Measurements from ENCODE around the gene GLI1. TPM values are rescaled to one million over a fixed set of nuclear protein-coding genes. Genes with fewer than 3 reads are reported as not detected.

Gene GLI1
- total RNA-seq, 4 donors from 2014 or later, result 0.09 to 0.60 (median 0.19) TPM; not detected in 1

DNA sequence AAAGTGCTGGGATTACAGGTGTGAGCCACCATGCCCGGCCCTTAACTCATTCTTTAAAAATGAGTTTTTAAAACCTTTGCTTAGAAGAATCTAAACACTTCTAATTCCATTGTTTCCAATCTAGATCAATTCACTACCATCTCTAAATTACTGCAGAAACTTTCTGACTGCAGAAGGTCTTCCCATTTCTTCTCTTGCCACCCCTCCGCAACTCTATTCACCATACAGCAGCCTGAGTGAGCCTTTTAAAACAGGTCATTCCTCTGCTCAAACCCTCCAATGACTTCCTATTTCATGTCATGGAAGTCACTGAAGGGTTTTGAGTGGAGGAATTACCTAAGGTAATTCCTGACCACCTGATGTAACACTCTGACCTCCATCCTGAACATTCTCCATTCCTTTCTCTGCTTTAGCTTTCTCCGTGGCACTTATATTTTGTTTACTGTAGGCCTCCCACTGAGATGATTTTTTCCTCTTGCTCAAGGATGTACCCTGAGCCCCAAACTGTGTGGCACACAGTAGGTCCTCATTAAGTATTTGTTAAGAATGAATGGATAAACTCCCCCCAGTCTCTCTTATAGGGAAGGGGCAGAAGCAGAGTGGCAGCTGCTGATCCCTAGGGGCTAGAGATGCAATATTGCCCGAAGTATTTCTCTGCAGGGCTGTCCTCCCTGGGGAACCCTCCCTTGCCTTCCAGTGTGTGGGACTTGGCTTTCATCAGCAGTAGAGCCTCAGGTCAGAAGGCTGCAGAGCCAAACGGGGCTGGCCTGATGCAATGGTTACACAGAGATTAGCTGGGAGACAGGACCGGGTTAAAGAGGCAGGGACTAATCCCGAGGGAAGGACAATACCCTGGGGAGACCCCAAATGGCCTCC, 59.6 kb downstream of the GLI1 start:
- TF ChIP-seq, protein P1, sequence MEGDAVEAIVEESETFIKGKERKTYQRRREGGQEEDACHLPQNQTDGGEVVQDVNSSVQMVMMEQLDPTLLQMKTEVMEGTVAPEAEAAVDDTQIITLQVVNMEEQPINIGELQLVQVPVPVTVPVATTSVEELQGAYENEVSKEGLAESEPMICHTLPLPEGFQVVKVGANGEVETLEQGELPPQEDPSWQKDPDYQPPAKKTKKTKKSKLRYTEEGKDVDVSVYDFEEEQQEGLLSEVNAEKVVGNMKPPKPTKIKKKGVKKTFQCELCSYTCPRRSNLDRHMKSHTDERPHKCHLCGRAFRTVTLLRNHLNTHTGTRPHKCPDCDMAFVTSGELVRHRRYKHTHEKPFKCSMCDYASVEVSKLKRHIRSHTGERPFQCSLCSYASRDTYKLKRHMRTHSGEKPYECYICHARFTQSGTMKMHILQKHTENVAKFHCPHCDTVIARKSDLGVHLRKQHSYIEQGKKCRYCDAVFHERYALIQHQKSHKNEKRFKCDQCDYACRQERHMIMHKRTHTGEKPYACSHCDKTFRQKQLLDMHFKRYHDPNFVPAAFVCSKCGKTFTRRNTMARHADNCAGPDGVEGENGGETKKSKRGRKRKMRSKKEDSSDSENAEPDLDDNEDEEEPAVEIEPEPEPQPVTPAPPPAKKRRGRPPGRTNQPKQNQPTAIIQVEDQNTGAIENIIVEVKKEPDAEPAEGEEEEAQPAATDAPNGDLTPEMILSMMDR (IDR thresholded peaks at IDR 0.05), result no peak
- DNase-seq (ENCODE audit: low spot score), result no peak
- ATAC-seq (ENCODE audit: low FRiP score), result no peak

GRCh38 chr12:57519796-57520052, 60.1 kb downstream of the GLI1 start:
- TF ChIP-seq, protein P1 (IDR thresholded peaks at IDR 0.05), result no peak
- DNase-seq (ENCODE audit: low spot score) (no peak), ATAC-seq (ENCODE audit: low FRiP score) (no peak)

- TF ChIP-seq, protein P1 (IDR thresholded peaks at IDR 0.05), result no peak
- DNase-seq (ENCODE audit: low spot score), result peak; percentile 98
- ATAC-seq (ENCODE audit: low FRiP score), result peak; percentile 92
These were observed 60.7 kb downstream of the GLI1 start, which contains the start of gene DDIT3 for GRCh38 chr12:57520053-57520818. DDIT3 (minus strand) TSS chr12:57520514; CDS start chr12:57517406, 3,108 bp downstream.

- TF ChIP-seq, protein P1 (IDR thresholded peaks at IDR 0.05), result no peak
- DNase-seq (ENCODE audit: low spot score), result no peak
- ATAC-seq (ENCODE audit: low FRiP score), result no peak
These were observed 62.0 kb downstream of the GLI1 start for GRCh38 chr12:57521525-57522010.

Small RNAs within 50 kb of the gene (small RNA-seq; reads per million reads assigned to genes)
- gene MIR616 (not detected), gene RNU6-879P (not detected)

Other genes with a start within 250 kb of the GLI1 start
- gene NXPH4, start 243.0 kb upstream of the GLI1 start, total RNA-seq, result 1 to 10 TPM in 2 of 4 donors, under 1 TPM in 1, not detected in 1; 0.56 to 2.4 (median 1.4) TPM
- gene SHMT2, start 230.1 kb upstream of the GLI1 start, total RNA-seq, result 10 to 100 TPM; 45.2 to 66.4 (median 55.0) TPM
- 1 to 10 TPM; 2.0 to 3.7 (median 2.6) TPM for gene STAC3, start 208.6 kb upstream of the GLI1 start, total RNA-seq
- 10 to 100 TPM; 24.2 to 47.3 (median 26.7) TPM for gene R3HDM2, start 28.7 kb upstream of the GLI1 start, total RNA-seq
- not detected for gene INHBC, start 25.0 kb upstream of the GLI1 start, total RNA-seq
- gene INHBE, start 4.5 kb upstream of the GLI1 start, total RNA-seq, result under 1 TPM in 1 of 4 donors, not detected in 3; 0.25 TPM
- gene ARHGAP9, start 20.1 kb downstream of the GLI1 start, total RNA-seq, result 10 to 100 TPM; 13.8 to 85.6 (median 29.8) TPM
- gene MARS1, start 28.3 kb downstream of the GLI1 start, total RNA-seq, result 100 to 1,000 TPM in 1 of 4 donors, 10 to 100 TPM in 3; 53.5 to 108 (median 58.4) TPM
- 10 to 100 TPM; 31.5 to 66.6 (median 35.5) TPM for gene DDIT3, start 60.7 kb downstream of the GLI1 start, total RNA-seq
- 10 to 100 TPM; 11.8 to 40.2 (median 15.2) TPM for gene MBD6, start 63.0 kb downstream of the GLI1 start, total RNA-seq
- gene DCTN2, start 87.4 kb downstream of the GLI1 start, total RNA-seq, result 100 to 1,000 TPM in 3 of 4 donors, 10 to 100 TPM in 1; 96.0 to 134 (median 123) TPM
- under 1 TPM in 2 of 4 donors, not detected in 2; 0.09 to 0.13 TPM for gene KIF5A, start 90.3 kb downstream of the GLI1 start, total RNA-seq
- gene PIP4K2C, start 131.4 kb downstream of the GLI1 start, total RNA-seq, result 10 to 100 TPM; 16.9 to 21.3 (median 17.6) TPM
- gene DTX3, start 145.0 kb downstream of the GLI1 start, total RNA-seq, result 10 to 100 TPM in 3 of 4 donors, 1 to 10 TPM in 1; 8.0 to 21.7 (median 13.3) TPM
- gene ARHGEF25, start 151.7 kb downstream of the GLI1 start, total RNA-seq, result 10 to 100 TPM; 14.7 to 28.8 (median 20.0) TPM
- gene B4GALNT1, start 173.4 kb downstream of the GLI1 start, total RNA-seq, result 1 to 10 TPM in 2 of 4 donors, under 1 TPM in 2; 0.36 to 3.0 (median 1.0) TPM
- 100 to 1,000 TPM; 259 to 325 (median 286) TPM for gene OS9, start 234.3 kb downstream of the GLI1 start, total RNA-seq